Activated CD8-positive, alpha-beta memory T cell treated with anti-CD3 and anti-CD28 coated beads for 48 hours (primary cell): ENCODE results near the gene ZP2.
"Not testable (repeated sequence)": the region's sequence is repeated elsewhere in the genome, so short reads cannot be mapped to it uniquely, and the experiment has no call there.

ENCODE experiments used
- DNase-seq, 3 experiments: peaks; one replicate each; pipeline ENCODE4 v3.0.0-alpha.2; 2020; ENCODE audit warnings: low read depth in 2 of 3, low spot score in 2 of 3

ZP2 gene

GRCh38 chr16:21152160-21153030, 59.0 kb downstream of the ZP2 start:
- DNase-seq: not testable (repeated sequence)

DNA sequence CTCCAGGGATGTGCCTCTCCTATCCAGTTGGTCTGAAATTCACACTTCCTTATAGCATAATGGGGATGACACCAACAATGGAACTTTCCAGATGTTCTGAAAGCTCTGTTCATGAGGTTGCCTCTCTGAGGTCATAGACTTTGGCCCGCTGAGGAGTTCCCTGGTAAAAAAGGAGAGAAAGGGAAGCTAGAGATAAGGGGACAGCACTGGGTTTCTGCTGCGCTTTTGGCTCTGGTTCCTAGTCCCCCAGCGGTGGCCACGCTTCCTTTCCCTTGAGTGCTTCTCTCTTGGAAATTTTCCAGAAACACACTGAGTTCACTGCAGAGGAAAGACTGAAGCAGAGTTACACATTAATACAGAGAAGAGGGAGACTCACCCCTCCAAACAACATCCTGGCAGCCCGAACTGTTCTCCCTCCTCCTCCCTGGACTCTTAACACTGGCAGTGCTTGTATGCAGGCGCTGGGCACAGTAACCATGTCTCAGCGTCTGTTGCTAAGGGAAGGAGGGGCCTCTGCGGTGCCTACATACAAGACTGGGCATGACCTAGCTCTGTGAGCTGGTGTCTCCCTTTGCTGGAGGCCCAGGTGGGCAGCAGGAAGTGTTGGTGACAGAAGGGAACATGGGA, 60.9 kb downstream of the ZP2 start, which contains the start of gene DNAH3:
Gene DNAH3, minus strand, starts transcription at position 472 of the 627 bp plus-strand sequence. CDS start 527 bp downstream, outside the sequence.
- DNase-seq: no peak
